Tibial nerve (tissue), 4 donors: Measurements from ENCODE around the gene CBL.

Experiments
- EP300 ChIP-seq, 2 donors: sonication (generic); formaldehyde crosslinking; IDR thresholded peaks; one replicate each; pipeline ENCODE4 v1.6.1; 2017; ENCODE audit warnings: antibody characterized with exemption in 2 of 2, mild to moderate bottlenecking in 1 of 2
- POLR2A ChIP-seq, 2 donors: fragments of 450-650 bp; IDR thresholded peaks; one replicate each; pipeline ENCODE4 v1.6.1; 2017; ENCODE audit warnings: antibody characterized with exemption in 2 of 2, mild to moderate bottlenecking in 2 of 2, moderate library complexity in 2 of 2
- TF ChIP-seq, protein P1 (sequence below), 5 experiments: fragments of 200-600 bp in 3 of 5; fragments of 450-650 bp in 2 of 5; sonication (generic) in 3 of 5; IDR thresholded peaks; one replicate each; pipeline ENCODE4 v1.5.1; 2016 to 2019; ENCODE audit warnings: antibody characterized with exemption in 5 of 5, mild to moderate bottlenecking in 3 of 5, moderate library complexity in 2 of 5

DNA sequence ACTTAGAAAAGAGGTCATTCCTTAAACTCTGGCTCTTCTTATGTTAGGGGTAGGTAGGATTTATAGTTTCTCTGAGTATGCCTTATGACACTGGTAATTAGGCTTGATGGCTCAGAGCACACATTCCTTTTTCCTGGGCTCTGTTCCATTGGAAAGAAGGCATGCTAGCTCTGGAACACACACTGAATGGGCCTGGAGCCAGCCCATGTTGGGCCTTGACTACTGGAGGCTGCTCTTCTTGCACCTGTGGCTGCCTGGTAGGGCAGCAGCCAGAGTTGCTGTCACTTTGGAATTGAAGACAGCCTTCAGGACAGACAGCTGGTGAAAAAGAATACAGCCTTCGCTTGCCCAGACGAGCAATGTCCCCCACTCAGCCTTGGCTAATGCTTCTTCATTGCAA, 92.6 kb downstream of the CBL start:
- no peak for TF ChIP-seq EP300 (IDR thresholded peaks at IDR 0.05)
- TF ChIP-seq POLR2A (IDR thresholded peaks at IDR 0.05) = no peak
- TF ChIP-seq, protein P1, sequence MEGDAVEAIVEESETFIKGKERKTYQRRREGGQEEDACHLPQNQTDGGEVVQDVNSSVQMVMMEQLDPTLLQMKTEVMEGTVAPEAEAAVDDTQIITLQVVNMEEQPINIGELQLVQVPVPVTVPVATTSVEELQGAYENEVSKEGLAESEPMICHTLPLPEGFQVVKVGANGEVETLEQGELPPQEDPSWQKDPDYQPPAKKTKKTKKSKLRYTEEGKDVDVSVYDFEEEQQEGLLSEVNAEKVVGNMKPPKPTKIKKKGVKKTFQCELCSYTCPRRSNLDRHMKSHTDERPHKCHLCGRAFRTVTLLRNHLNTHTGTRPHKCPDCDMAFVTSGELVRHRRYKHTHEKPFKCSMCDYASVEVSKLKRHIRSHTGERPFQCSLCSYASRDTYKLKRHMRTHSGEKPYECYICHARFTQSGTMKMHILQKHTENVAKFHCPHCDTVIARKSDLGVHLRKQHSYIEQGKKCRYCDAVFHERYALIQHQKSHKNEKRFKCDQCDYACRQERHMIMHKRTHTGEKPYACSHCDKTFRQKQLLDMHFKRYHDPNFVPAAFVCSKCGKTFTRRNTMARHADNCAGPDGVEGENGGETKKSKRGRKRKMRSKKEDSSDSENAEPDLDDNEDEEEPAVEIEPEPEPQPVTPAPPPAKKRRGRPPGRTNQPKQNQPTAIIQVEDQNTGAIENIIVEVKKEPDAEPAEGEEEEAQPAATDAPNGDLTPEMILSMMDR (IDR thresholded peaks at IDR 0.05) = no peak
